ENCODE measurements around the gene HAUS6. TPM values are rescaled to one million over a fixed set of nuclear protein-coding genes. Genes with fewer than 3 reads are reported as not detected.
"Not testable (repeated sequence)": the region's sequence is repeated elsewhere in the genome, so short reads cannot be mapped to it uniquely, and the experiment has no call there.

HAUS6 gene
- total RNA-seq, 1 donor from 2014 or later, result 14.9 TPM

GRCh38 chr9:19027825-19028224 lies 74.9 kb downstream of the HAUS6 start:
- TF ChIP-seq, protein P1, sequence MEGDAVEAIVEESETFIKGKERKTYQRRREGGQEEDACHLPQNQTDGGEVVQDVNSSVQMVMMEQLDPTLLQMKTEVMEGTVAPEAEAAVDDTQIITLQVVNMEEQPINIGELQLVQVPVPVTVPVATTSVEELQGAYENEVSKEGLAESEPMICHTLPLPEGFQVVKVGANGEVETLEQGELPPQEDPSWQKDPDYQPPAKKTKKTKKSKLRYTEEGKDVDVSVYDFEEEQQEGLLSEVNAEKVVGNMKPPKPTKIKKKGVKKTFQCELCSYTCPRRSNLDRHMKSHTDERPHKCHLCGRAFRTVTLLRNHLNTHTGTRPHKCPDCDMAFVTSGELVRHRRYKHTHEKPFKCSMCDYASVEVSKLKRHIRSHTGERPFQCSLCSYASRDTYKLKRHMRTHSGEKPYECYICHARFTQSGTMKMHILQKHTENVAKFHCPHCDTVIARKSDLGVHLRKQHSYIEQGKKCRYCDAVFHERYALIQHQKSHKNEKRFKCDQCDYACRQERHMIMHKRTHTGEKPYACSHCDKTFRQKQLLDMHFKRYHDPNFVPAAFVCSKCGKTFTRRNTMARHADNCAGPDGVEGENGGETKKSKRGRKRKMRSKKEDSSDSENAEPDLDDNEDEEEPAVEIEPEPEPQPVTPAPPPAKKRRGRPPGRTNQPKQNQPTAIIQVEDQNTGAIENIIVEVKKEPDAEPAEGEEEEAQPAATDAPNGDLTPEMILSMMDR (IDR thresholded peaks at IDR 0.05; ENCODE audit: unreplicated experiment), result no peak
- no peak for DNase-seq (ENCODE audit: low spot score in 2 of 2, unreplicated experiment in 2 of 2)
- Mint-ChIP-seq H3K4me1 (peaks cover 15% of the 10 kb centered on the region), H3K4me3 (no peak overlapping the region), H3K27me3 (ENCODE audit: low read depth) (peaks cover 16% of the 10 kb centered on the region), H3K9me3 (no peaks in the 10 kb centered on the region), H3K27ac (no peak overlapping the region), H3K36me3 (no peaks in the 10 kb centered on the region)

GRCh38 chr9:19026375-19026774 lies 76.3 kb downstream of the HAUS6 start:
- Mint-ChIP-seq H3K27ac (no peak overlapping the region), H3K36me3 (no peaks in the 10 kb centered on the region), H3K27me3 (ENCODE audit: low read depth) (peaks cover 18% of the 10 kb centered on the region), H3K9me3 (no peaks in the 10 kb centered on the region), H3K4me3 (no peak overlapping the region), H3K4me1 (peaks cover 15% of the 10 kb centered on the region)
- no peak for DNase-seq (ENCODE audit: low spot score in 2 of 2, unreplicated experiment in 2 of 2)
- TF ChIP-seq, protein P1 (IDR thresholded peaks at IDR 0.05; ENCODE audit: unreplicated experiment), result no peak

DNA sequence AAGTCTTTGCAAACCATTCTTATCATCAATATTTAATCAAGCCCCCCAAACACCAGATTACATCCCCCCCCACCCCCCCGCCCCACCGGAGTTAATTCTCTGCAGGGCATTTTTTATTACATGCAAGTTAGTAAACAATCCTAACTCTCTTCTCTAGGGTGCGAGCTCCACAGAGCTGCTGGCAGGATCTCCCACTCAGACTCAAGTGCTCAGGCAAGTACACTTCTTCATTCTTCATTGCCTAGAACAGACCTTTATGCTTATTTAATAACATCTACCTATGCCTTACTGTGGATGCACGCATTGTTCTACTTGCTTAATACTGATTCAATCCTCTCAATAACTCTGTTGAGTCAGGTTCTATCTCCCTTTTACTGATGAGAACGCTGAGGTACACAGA lies 79.6 kb downstream of the HAUS6 start:
- Mint-ChIP-seq H3K9me3 (no peaks in the 10 kb centered on the region), H3K27ac (no peak overlapping the region), H3K4me1 (peaks cover 7% of the 10 kb centered on the region), H3K27me3 (ENCODE audit: low read depth) (peaks cover 9% of the 10 kb centered on the region), H3K36me3 (no peaks in the 10 kb centered on the region), H3K4me3 (no peak overlapping the region)
- no peak for DNase-seq (ENCODE audit: low spot score in 2 of 2, unreplicated experiment in 2 of 2)
- TF ChIP-seq, protein P1 (IDR thresholded peaks at IDR 0.05; ENCODE audit: unreplicated experiment), result no peak

- TF ChIP-seq, protein P1 (IDR thresholded peaks at IDR 0.05; ENCODE audit: unreplicated experiment), result no peak
- Mint-ChIP-seq H3K27ac (no peak overlapping the region), H3K36me3 (no peaks in the 10 kb centered on the region), H3K9me3 (no peaks in the 10 kb centered on the region), H3K27me3 (ENCODE audit: low read depth) (peaks cover 9% of the 10 kb centered on the region), H3K4me1 (peaks cover 7% of the 10 kb centered on the region), H3K4me3 (no peak overlapping the region)
- no peak for DNase-seq (ENCODE audit: low spot score in 2 of 2, unreplicated experiment in 2 of 2)
Observed at GRCh38 chr9:19022206-19022605, 80.5 kb downstream of the HAUS6 start.

DNA sequence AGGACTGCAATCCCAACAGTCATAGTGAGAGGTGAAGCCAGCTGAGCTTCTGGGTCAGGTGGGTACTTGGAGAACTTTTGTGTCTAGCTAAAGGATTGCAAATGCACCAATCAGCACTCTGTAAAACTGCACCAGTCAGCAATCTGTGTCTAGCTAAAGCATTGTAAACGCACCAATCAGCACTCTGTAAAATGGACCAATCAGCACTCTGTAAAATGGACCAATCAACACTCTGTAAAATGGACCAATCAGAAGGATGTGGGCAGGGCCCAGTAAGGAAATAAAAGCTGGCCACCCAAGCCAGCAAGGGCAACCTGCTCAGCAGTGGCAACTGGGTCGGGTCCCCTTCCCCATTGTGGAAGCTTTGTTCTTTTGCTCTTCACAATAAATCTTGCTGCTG lies 81.1 kb downstream of the HAUS6 start:
- not testable (repeated sequence) for H3K36me3 Mint-ChIP-seq; H3K9me3 Mint-ChIP-seq; H3K27me3 Mint-ChIP-seq (ENCODE audit: low read depth); H3K27ac Mint-ChIP-seq; DNase-seq (ENCODE audit: low spot score in 2 of 2, unreplicated experiment in 2 of 2); H3K4me1 Mint-ChIP-seq; H3K4me3 Mint-ChIP-seq

- Mint-ChIP-seq H3K4me3 (no peak overlapping the region), H3K9me3 (no peaks in the 10 kb centered on the region), H3K36me3 (no peaks in the 10 kb centered on the region), H3K27ac (no peak overlapping the region), H3K27me3 (ENCODE audit: low read depth) (peaks cover 9% of the 10 kb centered on the region), H3K4me1 (peaks cover 7% of the 10 kb centered on the region)
- no peak for DNase-seq (ENCODE audit: low spot score in 2 of 2, unreplicated experiment in 2 of 2)
- TF ChIP-seq, protein P1 (IDR thresholded peaks at IDR 0.05; ENCODE audit: unreplicated experiment), result no peak
Observed at GRCh38 chr9:19020886-19021455, 81.7 kb downstream of the HAUS6 start.

All from mesothelial cell of epicardium (in vitro differentiated cells).